ENCODE results near the gene ARPC5. TPM values are rescaled to one million over a fixed set of nuclear protein-coding genes. Genes with fewer than 3 reads are reported as not detected.

The ARPC5 gene
- total RNA-seq, 1 experiment from 2014 or later: 158 TPM

DNA sequence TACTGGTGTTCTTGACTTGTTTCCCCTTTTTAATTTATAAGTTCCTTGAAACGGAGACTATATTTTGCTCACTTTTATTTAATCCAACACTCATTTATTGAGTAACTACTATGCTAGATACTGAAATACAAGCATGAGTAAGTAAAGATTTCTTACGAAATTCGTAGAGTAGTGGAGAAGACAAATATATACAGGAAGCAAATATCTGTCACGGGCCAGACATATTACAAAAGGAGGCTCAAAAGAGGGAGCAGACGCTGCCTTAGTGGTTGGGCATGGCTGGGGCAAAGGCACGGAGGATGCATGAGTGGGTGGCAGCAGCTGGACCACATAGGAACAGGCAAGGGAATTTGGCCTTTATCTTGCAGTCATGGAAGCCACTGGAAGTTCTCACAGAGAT, 52.1 kb downstream of the ARPC5 start:
- no peak overlapping the region for H3K27ac ChIP-seq (ENCODE audit: low read depth, low read length, poor library complexity, severe bottlenecking)
- intact Hi-C loops (cut with micrococcal nuclease; ENCODE audit: unreplicated experiment): no loop called here
- no peak for TF ChIP-seq EZH2 (IDR thresholded peaks at IDR 0.05; ENCODE audit: borderline replicate concordance, low read depth, low read length, poor library complexity, severe bottlenecking)
- TF ChIP-seq, protein P1, sequence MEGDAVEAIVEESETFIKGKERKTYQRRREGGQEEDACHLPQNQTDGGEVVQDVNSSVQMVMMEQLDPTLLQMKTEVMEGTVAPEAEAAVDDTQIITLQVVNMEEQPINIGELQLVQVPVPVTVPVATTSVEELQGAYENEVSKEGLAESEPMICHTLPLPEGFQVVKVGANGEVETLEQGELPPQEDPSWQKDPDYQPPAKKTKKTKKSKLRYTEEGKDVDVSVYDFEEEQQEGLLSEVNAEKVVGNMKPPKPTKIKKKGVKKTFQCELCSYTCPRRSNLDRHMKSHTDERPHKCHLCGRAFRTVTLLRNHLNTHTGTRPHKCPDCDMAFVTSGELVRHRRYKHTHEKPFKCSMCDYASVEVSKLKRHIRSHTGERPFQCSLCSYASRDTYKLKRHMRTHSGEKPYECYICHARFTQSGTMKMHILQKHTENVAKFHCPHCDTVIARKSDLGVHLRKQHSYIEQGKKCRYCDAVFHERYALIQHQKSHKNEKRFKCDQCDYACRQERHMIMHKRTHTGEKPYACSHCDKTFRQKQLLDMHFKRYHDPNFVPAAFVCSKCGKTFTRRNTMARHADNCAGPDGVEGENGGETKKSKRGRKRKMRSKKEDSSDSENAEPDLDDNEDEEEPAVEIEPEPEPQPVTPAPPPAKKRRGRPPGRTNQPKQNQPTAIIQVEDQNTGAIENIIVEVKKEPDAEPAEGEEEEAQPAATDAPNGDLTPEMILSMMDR (conservative IDR thresholded peaks at IDR 0.05; ENCODE audit: low read depth, low read length): no peak
- DNase-seq (ENCODE audit: low spot score): no peak
- CTCF ChIA-PET: no interaction called here
- no TSS peak for BruUV-seq (replicated peaks)
- H3K4me1 ChIP-seq (ENCODE audit: insufficient read depth, low read length, poor library complexity, severe bottlenecking): no peaks in the 10 kb centered on the region
- H3K4me3 ChIP-seq (ENCODE audit: low read depth, low read length, poor library complexity, severe bottlenecking): no peak overlapping the region
- POLR2A ChIA-PET (ENCODE audit: low non-redundant PET): no interaction called here
- H3K27me3 ChIP-seq (replicated peaks; ENCODE audit: insufficient read depth, low read depth, low read length, poor library complexity): no peaks in the 10 kb centered on the region
- no peaks in the 10 kb centered on the region for H3K9me3 ChIP-seq (ENCODE audit: low read depth, low read length, poor library complexity, severe bottlenecking)
- H3K36me3 ChIP-seq (ENCODE audit: insufficient read depth, low read length, poor library complexity, severe bottlenecking): no peaks in the 10 kb centered on the region

DNA sequence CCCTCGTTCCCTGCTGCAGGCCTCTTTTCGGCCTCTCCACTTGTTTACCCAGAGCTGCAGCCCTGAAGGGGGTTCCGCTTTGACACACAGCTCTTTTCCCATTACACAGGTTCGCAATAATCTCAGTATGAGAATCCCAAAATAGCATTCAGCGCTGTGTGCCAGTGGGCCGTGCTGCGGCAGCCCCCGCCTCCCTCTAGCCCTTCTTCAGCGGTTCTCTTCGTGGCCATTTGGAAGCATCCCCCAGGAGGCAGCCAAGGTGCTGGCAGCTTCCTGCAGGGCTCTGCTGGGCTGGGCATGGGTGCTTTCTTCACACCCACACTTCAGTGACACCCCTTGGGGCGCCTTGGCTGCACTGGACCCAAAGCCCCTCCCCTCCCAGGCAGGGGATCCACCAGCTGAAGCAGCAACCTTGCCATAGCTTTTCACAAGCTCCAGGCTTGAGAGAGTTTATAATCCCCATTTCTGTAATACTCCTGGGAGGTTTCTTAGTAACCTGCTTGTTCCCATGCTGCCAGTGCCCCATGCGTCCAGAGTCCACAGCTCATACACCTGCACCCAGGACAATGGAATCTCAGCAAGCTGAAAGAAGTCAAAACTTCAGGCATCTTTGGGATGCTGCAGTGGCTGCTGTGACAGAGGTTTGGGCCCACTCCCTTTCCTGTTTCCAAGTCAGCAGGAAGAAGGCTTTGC, 53.4 kb downstream of the ARPC5 start:
- intact Hi-C loops (cut with micrococcal nuclease; ENCODE audit: unreplicated experiment): no loop called here
- H3K36me3 ChIP-seq (ENCODE audit: insufficient read depth, low read length, poor library complexity, severe bottlenecking): no peaks in the 10 kb centered on the region
- H3K27ac ChIP-seq (ENCODE audit: low read depth, low read length, poor library complexity, severe bottlenecking): no peak overlapping the region
- H3K9me3 ChIP-seq (ENCODE audit: low read depth, low read length, poor library complexity, severe bottlenecking): no peaks in the 10 kb centered on the region
- H3K4me3 ChIP-seq (ENCODE audit: low read depth, low read length, poor library complexity, severe bottlenecking): no peak overlapping the region
- CTCF ChIA-PET: no interaction called here
- TF ChIP-seq, protein P1 (conservative IDR thresholded peaks at IDR 0.05; ENCODE audit: low read depth, low read length): no peak
- no peaks in the 10 kb centered on the region for H3K27me3 ChIP-seq (replicated peaks; ENCODE audit: insufficient read depth, low read depth, low read length, poor library complexity)
- POLR2A ChIA-PET (ENCODE audit: low non-redundant PET): no interaction called here
- BruUV-seq (replicated peaks): no TSS peak
- H3K4me1 ChIP-seq (ENCODE audit: insufficient read depth, low read length, poor library complexity, severe bottlenecking): no peaks in the 10 kb centered on the region
- DNase-seq (ENCODE audit: low spot score): no peak

DNA sequence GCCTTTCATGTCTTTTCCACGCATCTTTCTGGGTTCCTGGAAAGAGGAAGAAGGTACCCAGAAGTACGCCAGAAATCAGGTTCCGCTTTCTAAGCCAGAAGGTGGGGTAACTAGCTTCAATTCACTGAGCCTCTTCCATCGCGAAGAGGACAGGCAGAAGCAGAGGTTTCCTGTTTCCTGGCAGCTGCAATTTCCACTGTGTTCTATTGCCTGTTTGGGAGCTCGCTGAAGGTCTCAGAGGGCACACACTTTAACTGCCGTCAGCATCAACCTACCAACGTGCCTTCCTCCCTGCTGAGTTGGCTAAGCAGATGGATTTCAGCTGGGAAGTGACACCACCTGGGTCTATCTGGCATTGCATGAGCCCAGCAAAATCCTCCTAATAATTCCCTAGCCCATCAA, 55.3 kb downstream of the ARPC5 start:
- Histone ChIP-seq H3K27me3 (replicated peaks; ENCODE audit: insufficient read depth, low read depth, low read length, poor library complexity) (no peaks in the 10 kb centered on the region), H3K4me1 (ENCODE audit: insufficient read depth, low read length, poor library complexity, severe bottlenecking) (no peaks in the 10 kb centered on the region), H3K9me3 (ENCODE audit: low read depth, low read length, poor library complexity, severe bottlenecking) (no peaks in the 10 kb centered on the region), H3K4me3 (ENCODE audit: low read depth, low read length, poor library complexity, severe bottlenecking) (no peak overlapping the region), H3K36me3 (ENCODE audit: insufficient read depth, low read length, poor library complexity, severe bottlenecking) (no peaks in the 10 kb centered on the region), H3K27ac (ENCODE audit: low read depth, low read length, poor library complexity, severe bottlenecking) (no peak overlapping the region)
- DNase-seq (ENCODE audit: low spot score): peak; percentile 43
- ChIA-PET POLR2A (ENCODE audit: low non-redundant PET) (no interaction called here), CTCF (no interaction called here)
- TF ChIP-seq, protein P1 (conservative IDR thresholded peaks at IDR 0.05; ENCODE audit: low read depth, low read length): peak; percentile 28
- TF ChIP-seq EZH2 (IDR thresholded peaks at IDR 0.05; ENCODE audit: borderline replicate concordance, low read depth, low read length, poor library complexity, severe bottlenecking): no peak
- BruUV-seq (replicated peaks): no TSS peak
- intact Hi-C loops (cut with micrococcal nuclease; ENCODE audit: unreplicated experiment): no loop called here

Data from A673 (cell line).